HG03097 (cell line): ENCODE measurements around the gene ITM2C.

Source experiments
- ATAC-seq: cut with Tn5 transposase; IDR thresholded peaks from one replicate; pipeline ENCODE4 v1.9.1; 2021; ENCODE audit not compliant: unreplicated experiment, low FRiP score

Gene ITM2C

DNA sequence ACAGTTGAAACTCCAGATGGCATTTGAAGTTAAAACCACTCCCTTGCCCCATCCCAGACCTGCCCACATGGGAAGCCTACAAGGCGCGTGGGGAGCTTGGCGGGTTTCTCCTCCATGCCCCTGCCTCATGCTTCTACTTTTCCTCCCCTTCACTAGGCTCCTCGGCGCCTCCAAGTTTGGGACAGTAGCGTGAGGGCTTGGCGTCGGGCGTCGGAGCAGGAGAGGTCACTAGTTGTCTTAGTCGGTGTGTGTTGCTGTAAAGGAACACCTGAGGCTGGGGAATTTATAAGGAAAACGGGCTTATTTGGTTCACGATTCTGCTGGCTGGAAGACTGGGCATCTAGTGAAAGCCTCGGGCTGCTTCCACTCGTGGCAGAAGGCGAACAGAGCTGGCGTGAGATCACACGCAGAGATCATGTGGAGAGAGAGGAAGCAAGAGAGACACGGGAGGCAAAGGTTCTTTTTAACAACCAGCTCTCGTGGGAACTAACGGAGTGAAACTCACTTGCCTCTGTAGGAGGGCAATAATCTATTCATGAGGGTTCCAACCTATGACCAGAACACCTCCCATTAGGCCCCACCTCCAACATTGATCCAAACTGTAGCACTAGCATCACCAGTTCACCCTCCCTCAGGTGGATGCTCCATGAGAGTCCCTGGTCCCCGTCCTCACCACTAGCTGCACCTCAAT is 25.3 kb downstream of the ITM2C start:
- ATAC-seq, result no peak

DNA sequence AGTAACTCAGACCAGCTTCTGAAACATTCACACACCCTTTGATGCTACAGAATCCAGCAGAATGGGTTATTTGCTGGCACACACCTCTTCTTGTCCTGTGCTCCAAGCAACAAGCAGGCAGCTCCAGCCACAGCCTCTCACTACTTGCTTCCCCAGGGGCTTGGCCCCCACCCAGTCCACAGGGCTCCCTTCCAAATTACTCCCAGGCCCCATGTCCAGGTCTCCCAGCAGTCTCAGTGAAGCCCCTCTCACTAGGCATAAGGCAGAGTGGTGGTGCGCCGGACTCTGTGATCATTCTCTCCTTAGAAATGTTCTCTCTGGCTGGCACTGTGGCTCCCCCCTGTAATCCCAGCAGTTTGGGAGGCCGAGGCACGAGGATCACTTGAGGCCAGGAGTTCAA is 25.9 kb downstream of the ITM2C start:
- ATAC-seq, result no peak

DNA sequence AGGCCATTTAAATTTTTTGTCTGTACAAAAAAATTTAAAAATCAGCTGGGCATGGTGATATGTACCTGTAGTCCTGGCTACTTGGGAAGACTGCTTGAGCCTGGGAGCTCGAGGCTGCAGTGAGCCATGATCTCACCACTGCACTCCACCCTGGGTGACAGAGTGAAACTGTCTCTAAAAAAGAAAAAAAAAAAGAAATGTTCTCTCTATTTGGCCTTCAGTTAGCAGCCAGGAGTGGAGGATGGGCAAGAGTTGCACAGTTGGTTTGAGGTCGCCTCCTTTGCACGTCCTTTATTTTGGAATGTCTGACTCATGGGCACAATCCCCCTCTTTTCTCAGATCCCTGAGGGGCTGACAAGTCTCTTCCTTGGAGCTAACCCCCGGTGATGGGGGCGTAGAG is 26.3 kb downstream of the ITM2C start:
- ATAC-seq, result no peak

DNA sequence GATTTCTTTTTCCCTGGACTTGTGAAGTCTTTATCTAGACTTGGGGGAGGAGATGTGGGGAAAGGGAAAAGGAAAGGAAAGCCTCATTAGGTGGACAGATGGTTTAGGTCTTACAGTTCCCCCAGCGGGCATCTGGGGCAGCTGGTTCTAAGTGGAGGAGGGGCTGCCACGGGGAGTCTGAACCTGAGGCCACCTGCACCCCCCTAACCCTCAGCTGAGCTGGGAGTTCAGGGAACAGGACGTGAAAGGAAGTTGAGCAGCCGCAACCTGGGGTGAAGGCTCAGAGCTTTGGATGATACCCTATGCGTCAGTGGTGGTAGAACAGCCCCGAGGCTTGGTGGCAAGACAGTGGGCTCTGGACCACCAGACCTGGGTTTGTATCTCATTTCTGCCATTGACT is 26.8 kb downstream of the ITM2C start:
- no peak for ATAC-seq

DNA sequence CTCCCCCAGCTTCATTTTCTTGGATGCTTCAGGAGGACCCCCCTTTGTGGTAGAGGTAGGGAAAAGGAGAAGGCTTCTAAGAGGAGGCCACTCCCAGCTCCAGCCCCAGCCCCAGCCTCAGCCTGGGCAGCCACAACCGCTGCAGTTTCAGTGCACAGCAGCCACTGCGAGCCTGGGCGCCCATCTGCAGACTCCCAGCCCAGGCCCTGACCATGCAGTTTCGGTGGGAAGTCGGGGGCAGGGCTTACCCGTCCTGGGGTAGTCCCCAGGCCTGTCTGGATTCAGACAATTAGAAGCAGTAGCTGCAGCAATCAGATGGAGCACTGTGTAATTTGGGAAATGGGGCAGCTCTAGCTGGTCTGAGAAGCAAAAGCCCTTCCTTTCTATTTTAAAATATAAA is 28.6 kb downstream of the ITM2C start:
- peak; percentile 78 for ATAC-seq

DNA sequence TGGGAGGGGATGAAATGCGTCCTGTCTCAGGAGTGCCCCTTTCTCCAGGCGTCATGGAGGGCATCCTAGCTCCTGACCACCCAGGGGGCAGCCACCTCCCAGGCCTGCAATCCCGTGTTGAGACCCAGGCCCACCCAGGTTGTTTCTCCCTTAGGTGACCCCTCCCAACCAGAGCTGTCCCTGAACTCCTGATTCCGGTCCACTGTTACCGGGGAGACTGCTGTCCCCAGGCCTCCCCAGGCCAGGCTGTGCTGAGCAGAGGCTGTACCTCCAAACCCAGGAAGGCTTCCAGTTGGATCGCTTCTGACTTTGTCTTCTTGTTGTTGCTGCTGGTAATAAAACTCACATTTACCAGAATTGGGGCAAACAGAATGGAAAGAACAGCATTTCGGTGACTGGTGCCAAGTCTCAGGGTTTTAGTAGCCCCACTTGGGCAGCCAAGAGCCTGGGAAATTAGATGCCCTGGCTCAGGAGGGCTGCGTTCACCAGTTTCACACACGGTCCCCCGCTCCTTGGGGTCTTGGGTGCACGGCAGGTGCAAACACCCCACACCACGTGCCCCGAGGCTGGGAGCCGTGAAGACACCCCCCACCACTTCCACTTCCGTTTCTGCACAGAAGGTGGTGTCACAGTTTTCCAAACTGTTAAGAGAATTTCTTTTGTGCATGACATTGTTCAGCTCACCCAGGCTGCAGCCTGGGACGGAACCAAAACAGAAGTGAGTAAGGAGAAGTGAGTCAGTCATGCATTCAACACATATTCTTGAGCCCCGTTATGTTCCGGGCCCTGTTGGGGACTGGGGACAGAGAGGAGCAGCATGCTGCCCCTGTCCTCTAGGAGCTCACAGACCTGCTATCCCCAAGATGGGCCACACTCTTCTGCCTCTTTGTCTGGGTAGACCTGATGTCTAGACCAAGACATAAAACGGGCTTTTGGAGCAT is 29.4 kb downstream of the ITM2C start:
- no peak for ATAC-seq

DNA sequence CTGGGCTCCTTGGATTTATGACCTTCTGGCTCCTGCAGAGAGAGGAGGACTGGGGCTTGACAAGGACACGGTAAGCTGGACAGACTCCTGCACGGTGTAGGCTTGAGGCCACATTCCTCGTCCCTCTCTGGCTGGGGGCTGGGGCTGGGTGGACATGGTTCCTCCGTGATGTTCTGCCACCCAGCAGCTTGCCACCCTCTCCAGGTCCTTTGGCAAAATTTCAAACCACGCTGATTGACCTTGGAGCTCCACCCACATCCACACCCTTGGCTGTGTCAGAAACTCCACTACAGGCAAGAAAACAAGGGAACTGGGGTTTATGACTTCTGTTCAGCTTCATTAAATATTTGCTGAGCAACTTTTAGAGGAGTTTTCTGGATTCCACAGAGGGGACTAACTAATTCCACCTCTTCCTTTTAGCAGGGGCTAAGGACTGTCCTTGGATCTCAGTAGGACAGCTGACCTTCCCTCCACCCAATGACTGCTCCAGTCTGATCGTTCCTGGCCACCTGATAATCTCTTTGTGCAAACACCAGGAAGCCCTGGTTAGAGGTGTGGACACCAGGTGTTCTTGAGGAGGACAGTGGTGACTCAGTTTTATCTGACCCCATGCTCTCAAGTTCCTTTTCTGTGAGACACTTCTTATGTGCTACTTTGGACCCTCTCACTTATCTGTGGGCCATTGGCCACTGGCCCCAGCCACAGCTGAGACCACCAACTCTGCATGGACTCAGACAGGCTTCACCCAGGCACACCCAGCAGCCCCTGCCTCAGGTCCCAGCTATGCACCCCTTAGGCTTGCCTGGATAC is 31.0 kb downstream of the ITM2C start:
- ATAC-seq, result no peak

DNA sequence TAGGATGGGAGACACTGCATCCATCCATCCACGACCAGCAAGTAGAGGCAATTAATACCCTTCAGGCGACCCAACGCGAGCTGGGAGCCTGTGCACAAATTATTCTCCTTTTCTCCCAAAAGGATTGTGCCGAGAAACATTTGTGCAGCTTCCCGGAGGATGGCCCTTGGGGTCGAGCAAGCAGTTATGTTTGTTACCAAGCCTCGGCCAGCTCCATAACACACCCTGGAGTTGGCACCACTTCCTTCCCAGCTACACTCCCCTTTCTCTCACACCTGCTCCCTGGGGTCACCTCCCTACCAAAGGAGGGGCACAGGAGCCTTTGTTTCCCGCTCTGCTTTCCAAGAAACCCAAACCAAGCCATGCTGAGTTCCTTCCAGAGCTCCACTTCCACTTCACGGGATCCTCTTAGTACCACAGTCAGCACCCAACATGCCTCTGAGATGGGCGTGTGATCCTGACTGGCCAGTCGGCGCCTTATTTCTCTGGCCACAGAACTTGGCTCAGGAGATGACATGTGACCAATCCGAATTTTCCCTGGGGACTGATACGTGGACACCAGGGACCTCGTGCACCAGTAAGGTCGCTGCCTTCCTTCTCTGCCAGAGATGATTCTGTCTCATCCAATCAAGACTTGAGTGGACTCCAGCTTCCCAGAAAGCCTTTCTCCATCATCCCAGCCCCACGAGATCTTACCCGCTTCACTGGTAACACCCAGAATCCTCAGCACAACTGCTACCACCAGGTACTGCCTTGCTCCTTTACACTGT is 31.8 kb downstream of the ITM2C start:
- no peak for ATAC-seq

DNA sequence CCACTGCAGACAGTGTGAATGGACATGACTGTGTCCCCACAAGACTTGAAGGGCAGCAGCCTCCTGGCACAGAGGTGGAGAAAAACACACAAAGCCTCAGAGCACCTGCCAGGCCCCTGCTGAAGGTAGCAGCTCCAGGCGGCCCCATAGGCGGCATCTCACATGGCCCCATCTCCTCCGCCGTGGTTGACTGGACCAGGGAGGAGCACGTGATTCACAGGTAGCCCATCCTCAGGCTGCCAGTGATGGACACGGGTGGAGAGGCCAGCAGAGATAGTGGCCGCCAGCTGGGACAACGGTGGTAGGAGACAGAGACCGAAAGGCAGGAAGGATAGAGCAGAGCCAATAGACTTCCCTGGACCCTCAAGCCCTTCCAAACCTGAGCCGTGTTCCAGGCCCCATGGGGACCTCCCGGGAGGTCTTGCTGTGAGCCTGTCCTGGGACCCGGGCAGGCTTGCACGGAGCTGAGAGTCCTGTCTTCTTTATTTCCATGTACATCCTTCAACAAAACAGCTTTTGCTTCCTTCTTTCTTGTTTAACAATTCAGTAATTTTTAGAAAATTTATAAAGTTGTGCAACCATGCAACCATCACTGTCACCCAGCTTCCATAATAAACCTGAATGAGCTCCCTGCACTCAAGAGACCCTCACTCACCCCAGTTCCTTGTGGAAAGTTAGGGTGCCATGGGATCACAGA is 33.4 kb downstream of the ITM2C start:
- no peak for ATAC-seq

DNA sequence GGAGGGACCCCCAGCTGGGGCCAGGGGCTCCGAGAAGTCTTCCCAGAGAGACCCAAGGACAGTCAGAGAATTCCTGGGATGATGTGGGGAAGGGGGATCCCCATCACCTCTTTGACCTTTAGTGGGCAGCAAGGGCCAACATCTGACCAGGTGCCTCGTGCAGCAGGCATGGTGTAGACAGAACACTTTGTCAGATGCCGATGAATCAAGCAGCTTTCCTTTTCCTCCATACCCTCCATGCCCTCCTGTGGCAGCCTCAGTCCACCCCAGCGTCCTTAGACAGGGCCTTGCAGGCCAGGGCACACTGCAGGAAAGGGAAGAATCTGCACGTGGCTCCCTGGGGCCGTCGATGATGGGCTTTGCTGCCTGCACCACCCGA is 34.0 kb downstream of the ITM2C start:
- ATAC-seq, result no peak

DNA sequence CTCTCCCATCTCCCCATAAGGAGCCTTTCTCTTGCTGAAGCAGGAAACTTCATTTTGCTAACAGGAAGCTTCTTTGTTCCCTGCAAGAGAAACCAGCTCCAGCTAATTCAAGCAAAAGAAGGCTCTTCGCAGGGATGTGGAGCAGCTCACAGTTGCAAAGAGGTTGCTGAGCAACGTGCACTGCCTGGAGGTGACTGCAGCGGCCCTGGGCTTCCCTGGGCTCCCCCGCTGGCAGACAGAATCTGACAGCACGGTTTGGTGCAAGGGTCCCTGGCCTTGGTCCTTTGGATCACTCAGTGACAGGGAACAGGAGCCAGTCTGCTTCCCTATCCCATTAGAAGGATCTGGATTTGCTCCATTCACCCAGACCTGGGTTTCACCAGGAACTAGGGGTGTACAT is 34.5 kb downstream of the ITM2C start:
- no peak for ATAC-seq

DNA sequence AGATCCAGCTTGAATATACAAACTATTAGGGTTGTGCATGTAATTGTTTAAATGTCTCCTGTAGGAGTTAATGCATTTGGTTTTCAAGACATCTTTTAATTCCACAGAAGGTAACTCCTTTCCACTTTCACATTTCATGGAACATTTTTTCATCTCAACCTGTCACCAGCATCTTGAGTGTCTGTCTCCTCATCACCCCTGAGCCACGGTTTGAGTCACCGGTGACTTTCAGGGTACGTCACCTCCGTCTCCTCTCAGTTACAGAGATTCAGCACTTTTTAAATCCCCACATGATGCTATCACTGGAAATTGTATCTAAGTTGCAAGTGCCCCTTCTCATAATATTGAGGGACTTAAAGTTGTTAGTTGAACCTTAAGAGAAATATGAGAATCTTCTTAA is 35.0 kb downstream of the ITM2C start:
- no peak for ATAC-seq

DNA sequence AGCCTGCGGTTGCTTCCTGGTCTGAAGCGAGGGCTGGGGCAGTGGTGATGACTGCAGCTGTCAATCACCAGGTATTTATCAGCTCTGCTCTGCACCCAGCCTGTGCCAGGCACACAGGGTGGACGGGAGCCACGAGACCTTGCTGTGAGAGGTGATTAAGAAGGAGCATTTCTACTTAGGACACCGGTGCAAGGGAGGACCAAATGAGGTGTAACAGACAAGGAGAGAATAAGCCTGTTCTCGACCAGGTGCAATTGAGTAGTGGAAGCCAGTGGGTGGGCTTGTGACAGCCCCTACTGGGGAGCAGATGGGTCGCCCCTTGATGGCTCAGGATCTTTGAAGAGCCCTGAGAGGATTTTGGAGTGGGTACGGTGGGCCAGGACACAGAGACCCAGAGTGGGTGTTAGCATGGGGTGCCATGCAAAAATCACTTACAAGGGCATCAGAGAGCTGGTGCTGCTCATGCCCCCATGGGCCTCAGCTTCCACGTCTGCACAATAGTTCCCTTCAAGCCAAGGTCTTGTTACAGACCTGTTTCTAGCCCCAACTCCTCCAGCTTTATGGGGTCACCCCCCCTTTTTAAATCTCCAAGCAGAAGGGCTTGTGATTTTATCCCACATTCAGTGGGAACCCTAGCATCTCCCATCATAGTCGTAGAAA is 35.7 kb downstream of the ITM2C start:
- no peak for ATAC-seq

DNA sequence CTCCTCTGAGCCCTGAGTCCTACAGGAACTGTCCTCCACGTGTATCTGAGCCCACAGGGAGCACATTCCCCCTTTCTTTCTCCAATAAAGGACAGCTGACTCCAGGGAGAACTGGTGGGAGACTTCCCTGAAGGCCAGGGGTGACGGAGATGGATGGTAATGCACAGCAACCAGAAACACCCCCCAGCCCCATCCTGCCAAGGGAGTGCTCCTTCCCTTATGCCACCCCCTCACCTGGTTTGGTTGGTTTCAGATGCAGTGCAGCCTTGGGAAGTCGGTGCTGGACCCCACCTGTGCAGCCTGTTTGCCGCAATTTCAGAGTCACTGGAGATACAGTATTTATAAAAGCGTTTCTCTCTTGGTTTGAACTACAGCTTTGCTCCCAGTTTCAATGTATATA is 36.3 kb downstream of the ITM2C start:
- no peak for ATAC-seq

DNA sequence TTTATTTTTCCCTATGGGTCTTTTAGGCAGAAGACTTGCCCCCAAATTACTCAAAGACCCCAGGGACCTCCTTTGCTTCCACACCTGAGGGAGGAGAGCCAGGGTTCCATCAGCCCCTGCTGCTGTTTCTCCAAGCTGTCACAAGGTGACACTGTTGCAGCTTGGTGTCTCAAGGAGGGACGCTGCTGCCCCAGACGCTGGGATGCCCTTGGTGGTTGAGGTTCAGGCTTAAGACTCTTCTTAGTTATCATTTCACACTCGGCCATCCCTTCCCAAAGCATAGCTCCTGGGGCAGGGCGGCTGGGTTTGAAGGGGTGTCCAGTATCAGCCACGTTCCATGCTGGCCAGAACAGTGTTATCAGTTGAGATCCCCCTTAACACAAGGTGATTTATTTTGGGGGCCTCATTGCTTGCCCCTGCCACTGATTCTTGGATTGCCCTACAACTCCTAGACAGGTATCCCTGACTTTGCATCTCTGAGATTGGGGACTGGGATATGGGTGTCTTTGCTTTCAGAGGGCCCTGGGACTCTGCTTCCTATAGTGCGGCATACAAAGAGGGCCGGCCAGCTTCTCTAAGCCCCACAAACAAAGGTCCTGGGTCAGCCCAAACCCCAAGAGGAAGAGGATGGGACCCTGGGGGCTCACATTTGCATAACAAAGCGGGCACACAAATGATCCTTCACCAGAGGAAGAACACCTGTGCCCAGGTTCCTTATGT is 37.6 kb downstream of the ITM2C start:
- ATAC-seq, result peak; percentile 55

DNA sequence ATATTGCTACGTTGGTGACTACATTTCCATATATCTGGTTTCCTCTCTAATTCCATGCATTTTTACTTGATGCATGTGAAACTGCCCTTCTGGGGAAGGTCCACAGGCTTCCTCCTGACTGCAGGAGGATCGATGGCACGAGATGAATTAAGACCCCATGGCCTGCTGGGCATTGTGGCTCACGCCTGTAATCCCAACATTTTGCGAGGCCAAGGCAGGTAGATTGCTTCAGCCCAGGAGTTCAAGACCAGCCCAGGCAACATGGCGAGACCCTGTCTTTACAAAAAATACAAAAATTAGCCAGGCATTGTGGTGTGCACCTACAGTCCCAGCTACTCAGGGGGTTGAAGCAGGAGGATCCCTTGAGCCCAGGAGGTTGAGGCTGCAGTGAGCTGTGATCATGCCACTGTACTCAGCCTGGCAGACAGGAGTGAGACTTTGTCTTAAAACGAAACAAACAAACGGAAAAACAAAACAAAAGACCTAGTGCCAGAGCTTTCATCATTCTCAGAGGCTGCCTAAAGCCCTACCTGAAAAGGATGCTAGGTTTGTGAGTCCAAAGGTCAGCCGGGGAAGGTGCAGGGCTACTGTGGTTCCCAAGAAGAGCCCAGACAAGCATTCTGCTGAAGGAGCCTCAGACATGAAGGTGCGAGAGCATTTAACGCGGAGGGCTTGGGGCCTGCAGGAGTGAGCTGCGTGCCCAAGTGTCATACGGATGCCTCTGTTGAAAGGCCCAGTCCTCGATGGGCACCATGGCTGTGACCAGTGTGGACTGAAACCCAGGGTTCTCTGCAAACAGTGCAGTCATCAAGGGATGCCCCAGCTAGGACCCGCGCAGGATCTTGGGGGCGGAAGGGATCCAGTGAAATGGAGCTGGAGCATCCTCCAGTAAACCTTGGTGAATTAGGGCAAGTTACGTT is 38.7 kb downstream of the ITM2C start:
- ATAC-seq, result no peak

DNA sequence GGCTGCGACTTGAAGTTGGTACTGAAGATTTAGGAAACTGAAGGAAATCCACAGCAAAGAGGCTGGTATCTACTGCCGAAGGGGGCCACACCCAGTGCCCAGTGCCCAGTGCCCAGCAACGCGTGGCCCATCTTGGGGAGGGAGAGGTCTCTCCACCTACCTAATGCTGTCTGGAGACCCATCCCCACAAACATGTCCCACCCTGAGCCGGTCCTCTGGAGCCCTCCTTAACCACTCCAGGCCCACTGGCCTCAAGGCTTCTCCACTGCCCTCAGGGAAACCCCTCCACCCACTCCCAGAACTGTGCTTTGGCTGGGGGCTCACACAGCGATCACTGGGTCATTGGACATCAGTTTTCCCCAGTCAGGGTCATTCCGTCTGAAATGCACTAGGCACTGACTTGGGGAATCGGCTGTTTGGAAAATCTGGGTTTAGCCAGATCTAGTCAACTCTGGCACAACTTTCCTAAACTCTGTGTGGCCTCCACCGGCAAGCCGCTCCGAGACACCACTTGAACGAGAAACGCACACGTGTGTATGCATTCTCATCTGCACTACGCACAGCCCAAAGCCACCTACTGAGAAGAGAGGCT is 40.2 kb downstream of the ITM2C start:
- no peak for ATAC-seq
